Renal cortical epithelial cell (primary cell): Measurements from ENCODE around the gene OIT3. TPM values are rescaled to one million over a fixed set of nuclear protein-coding genes. Genes with fewer than 3 reads are reported as not detected.
"Not testable (repeated sequence)": the region's sequence is repeated elsewhere in the genome, so short reads cannot be mapped to it uniquely, and the experiment has no call there.

ENCODE experiments used
- DNase-seq: peaks from one replicate; pipeline ENCODE4 v3.0.0-alpha.2; 2011; ENCODE audit warnings: low read depth
- total RNA-seq: library from RNA; depleted of rRNA; stranded (reverse); fragments of >200 nt; gene quantifications from 2 replicates; pipeline ENCODE4 v1.2.3, GENCODE V29; 2014

The OIT3 gene
- total RNA-seq, 1 donor from 2014 or later: 0.25 TPM

GRCh38 chr10:72903941-72904446 lies 10.5 kb downstream of the OIT3 start:
- DNase-seq: not testable (repeated sequence)

GRCh38 chr10:72904806-72905205 lies 11.3 kb downstream of the OIT3 start:
- DNase-seq: no peak

GRCh38 chr10:72906446-72906845 lies 12.9 kb downstream of the OIT3 start:
- DNase-seq: no peak

GRCh38 chr10:72910705-72911104 lies 17.2 kb downstream of the OIT3 start:
- no peak for DNase-seq

DNA sequence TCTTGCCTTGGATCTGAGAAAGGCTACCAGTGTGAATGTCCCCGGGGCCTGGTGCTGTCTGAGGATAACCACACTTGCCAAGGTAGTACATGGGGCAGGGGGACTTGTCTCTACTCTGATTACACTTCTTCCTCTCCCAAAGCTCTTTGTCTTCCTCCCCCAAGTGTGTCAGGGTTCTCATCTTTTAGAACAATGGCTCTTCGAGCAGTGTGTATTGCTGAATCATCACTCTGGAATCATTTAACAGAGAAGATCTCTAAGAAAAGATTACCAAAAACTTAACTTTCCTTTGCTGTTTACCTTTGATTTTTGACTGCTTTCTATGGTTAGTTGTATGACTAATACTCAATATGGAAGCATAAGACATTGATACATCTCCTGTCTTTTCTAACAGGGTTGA lies 18.2 kb downstream of the OIT3 start:
- peak; percentile 19 for DNase-seq

- no peak for DNase-seq
These were observed 19.2 kb downstream of the OIT3 start for GRCh38 chr10:72912736-72913135.

- no peak for DNase-seq
These were observed 19.7 kb downstream of the OIT3 start for GRCh38 chr10:72913287-72913686.

GRCh38 chr10:72917201-72917600 lies 23.7 kb downstream of the OIT3 start:
- not testable (repeated sequence) for DNase-seq

- not testable (repeated sequence) for DNase-seq
These were observed 24.3 kb downstream of the OIT3 start for GRCh38 chr10:72917803-72918332.

DNA sequence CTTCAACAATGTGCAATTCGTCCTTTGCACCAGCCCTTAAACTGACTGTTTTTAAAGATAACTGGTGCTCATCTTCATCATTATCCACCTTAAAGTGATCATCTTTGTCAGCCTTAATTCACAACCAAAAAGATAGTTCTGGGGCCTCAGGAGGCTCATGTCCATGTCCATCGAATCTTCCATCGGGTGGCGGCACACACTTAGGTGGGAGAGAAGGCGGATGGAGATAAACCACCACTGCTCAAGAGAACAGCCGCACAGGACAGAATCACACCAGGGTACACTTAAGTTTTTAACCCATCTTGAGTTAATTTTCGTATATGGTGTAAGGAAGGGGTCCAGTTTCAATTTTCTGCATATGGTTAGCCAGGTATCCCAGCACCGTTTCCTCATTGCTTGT lies 24.8 kb downstream of the OIT3 start:
- no peak for DNase-seq

GRCh38 chr10:72921147-72921683 lies 27.7 kb downstream of the OIT3 start:
- not testable (repeated sequence) for DNase-seq

- no peak for DNase-seq
These were observed 30.8 kb downstream of the OIT3 start for GRCh38 chr10:72924351-72924750.

DNA sequence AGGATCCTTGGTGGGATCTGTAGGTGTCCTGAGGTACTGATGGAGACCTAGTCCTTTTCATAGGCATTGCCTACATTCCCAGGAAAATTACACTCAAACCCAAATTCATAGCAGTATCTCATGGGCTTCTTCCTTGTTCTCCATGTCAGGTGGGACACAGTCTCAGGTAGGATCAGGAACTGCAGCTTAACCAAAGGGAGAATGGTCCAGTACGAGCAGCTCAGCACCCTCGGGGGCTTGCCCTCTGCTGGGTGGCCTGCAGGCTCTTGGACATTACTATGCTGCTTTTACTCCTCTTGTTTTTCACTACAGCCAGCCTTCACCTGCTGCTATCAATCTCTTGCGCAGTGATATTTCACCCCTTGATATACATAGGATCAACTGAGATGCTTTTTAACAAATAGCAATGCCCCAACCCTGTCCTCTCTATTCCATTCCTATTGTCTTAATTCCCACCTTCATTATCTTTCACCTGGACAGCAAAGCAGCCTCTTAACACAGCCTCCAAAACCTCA lies 32.5 kb downstream of the OIT3 start:
- no peak for DNase-seq

DNA sequence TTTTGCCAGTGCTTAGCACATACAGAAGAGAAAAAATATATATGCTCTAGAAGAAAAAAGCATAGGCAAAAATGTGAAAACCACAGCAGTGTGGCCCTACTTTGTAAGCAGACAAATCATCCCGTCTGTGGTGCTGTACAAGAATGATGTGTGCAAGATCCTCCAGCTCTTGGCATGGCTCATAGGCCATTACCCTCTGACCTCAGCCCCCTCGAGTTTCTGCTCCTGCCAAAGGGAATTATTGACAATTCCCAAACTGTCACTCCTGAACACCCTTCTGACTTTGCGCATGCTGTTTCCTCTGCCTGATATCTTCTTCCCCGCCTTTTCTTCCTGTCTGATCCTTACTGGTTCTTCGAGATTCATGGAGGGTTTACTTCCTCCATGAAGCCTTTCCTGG lies 33.9 kb downstream of the OIT3 start:
- no peak for DNase-seq

DNA sequence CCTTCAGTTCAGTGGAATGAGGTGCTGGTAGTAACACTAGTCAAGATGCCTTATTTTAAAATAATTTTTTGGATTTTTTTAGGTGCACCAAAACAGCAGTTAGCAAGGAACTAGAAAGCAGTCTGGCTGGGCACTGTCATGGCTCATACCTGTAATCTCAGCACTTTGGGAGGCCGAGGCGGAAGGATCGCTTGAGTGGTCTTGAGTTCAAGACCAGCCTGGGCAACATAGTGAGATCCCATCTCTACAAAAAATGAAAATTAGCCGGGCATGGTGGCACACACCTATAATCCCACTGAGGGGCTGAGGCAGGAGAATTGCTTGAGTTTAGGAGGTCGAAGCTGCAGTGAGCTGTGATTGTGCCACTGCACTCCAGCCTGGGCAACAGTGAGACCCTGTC lies 35.3 kb downstream of the OIT3 start:
- no peak for DNase-seq

DNA sequence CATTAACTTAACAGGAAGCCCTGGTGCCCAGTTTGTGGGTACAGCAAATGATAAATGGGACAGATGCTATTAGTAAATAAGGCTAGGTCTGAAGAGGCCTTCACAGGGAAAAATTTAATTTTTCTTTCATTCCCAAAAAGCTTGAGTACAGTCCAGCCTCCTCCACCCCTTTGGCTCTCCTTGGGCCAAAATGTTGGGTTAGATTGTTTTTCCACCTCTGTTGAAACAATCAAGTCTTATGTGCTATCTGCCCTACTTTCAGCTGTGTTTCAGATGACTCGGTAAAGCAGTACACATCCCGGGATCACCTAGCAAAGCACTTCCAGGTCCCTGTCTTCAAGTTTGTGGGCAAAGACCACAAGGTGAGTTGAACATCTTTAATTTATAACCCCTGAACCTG lies 36.7 kb downstream of the OIT3 start:
- no peak for DNase-seq

GRCh38 chr10:72932259-72933015 lies 38.9 kb downstream of the OIT3 start:
- no peak for DNase-seq

DNA sequence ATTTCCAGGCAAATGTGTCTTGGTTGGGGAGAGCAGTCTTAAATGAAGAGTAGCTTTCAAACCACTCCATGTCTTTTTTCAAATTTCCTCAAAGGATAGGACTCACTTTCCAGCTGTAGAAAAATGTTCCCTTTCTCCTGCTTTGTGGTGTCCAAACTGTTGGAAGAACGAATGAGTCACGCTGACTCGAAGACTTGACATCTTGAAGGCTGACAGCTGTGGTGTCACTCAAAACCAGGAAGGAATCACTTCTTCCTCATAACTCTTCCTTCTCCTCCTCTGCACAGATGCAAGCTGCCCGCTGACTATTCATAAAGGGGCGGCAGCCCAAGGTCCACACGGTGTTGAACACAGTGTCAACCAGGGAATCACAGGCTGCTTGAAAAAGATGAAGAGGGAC lies 41.8 kb downstream of the OIT3 start:
- DNase-seq: peak; percentile 47

DNA sequence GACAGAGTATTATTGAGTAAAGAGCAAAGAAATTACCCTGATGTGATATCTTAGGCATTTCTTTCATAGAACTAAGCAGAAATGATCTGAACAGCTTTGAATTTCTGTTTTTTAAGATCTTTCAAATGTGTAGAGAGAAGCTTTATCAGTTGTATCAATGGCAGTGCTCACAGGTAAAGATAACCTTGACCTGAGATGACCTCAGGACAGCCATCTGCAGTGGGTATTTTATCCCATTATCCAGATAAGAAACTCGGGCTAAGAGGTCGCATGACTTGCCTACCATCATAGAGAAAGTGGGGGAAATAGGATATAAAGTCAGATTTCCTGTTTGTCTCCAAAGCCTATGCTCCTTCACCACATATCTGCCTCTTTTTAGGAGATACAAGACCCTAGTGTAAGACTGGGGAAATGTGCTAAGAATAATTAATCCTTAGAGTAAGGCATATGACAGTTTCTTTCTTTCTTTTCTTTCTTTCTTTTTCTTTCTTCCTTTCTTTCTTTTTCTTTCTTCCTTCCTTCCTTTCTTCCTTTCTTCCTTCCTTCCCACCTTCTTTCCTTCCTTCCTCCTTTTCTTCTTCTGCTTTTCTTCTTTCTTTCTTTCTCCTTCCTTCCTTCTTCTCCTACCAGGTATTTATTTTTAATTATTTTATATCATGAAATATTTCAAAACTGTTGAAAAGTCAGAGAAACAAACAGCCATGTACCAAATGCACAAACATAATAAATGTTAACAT lies 50.1 kb downstream of the OIT3 start:
- DNase-seq: no peak

GRCh38 chr10:72946963-72947362 lies 53.4 kb downstream of the OIT3 start:
- no peak for DNase-seq

DNA sequence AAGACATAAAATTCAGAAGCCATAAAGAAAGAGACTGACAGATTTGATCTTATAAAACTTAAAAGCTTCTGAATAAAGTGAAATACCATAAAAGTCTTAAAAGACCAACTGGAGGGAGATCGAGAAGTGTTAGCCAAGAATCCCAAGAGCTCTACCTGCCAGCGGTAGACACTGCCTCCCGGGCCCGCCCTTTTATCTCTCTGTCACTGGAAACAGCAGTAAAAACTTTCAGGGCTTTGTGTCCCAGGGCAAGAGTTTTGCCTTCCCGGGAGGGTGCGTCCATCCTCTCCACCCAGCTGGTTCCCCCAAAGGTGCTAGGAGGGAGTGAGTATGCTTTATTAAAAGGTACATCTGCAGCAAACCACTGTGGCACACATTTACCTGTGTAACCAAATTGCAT lies 55.2 kb downstream of the OIT3 start:
- no peak for DNase-seq

GRCh38 chr10:72951760-72952159 lies 58.2 kb downstream of the OIT3 start:
- DNase-seq: no peak
